Measurements from ENCODE around the gene MYH7.

GRCh38 chr14:23396781-23397407 is 38.6 kb downstream of the MYH7 start:
- no peak for TF ChIP-seq POLR2AphosphoS5 (IDR thresholded peaks at IDR 0.05; ENCODE audit: low read depth, low read length)
- TF ChIP-seq POLR2A (IDR thresholded peaks at IDR 0.05; ENCODE audit: low read depth, low read length) = no peak
- no peak for TF ChIP-seq TAF1 (IDR thresholded peaks at IDR 0.05; ENCODE audit: borderline replicate concordance, low read depth, low read length)
